OCI-LY7 (cell line): ENCODE measurements around the gene CATSPER3. TPM values are rescaled to one million over a fixed set of nuclear protein-coding genes. Genes with fewer than 3 reads are reported as not detected.
A peak's percentile ranks its signal among the peaks of the same experiment; 100 is the strongest.

Experiments used
- BruUV-seq: library from RNA; stranded (reverse); fragments of 400-500 nt; replicated peaks from 2 replicates; lab custom pipeline; 2021; lab: Mats Ljungman, UMichigan
- CTCF ChIA-PET: fragments of 300-600 bp; sonication (Branson Sonifier 250); formaldehyde crosslinking; loops from one replicate; lab custom pipeline; 2022; ENCODE audit warnings: antibody characterized with exemption; ENCODE audit not compliant: unreplicated experiment; lab: Charles Lee
- POLR2A ChIA-PET: fragments of 300-600 bp; sonication (Branson Sonifier 250); formaldehyde crosslinking; loops from one replicate; lab custom pipeline; 2022; ENCODE audit warnings: antibody characterized with exemption; lab: Charles Lee
- DNase-seq: peaks from one replicate; pipeline ENCODE4 v3.0.0-alpha.2; 2015; ENCODE audit warnings: low spot score
- H2AFZ ChIP-seq: fragments of 200-600 bp; sonication (generic), shearing (Covaris generic); 2 replicates; pipeline ENCODE4 v1.6.1; 2014; ENCODE audit warnings: mild to moderate bottlenecking, antibody characterized with exemption, low read length, moderate library complexity
- H3K27ac ChIP-seq: fragments of 200-600 bp; sonication (generic); 2 replicates; pipeline ENCODE4 v1.5.1; 2014; ENCODE audit warnings: mixed run types, low read depth, mild to moderate bottlenecking, moderate library complexity, low read length, inconsistent platforms; ENCODE audit not compliant: poor library complexity, severe bottlenecking
- H3K36me3 ChIP-seq: fragments of 200-600 bp; sonication (generic); 2 replicates; pipeline ENCODE4 v1.6.1; 2014; ENCODE audit warnings: mild to moderate bottlenecking, antibody characterized with exemption, low read length, moderate library complexity, mixed read lengths; ENCODE audit not compliant: insufficient read depth
- H3K4me1 ChIP-seq: fragments of 200-600 bp; sonication (generic); 2 replicates; pipeline ENCODE4 v1.5.1; 2014; ENCODE audit warnings: mild to moderate bottlenecking, low read length; ENCODE audit not compliant: insufficient read depth, poor library complexity, severe bottlenecking
- H3K4me2 ChIP-seq: fragments of 200-600 bp; sonication (generic); 2 replicates; pipeline ENCODE4 v1.6.1; 2014; ENCODE audit warnings: mild to moderate bottlenecking, low read length
- H3K4me3 ChIP-seq: fragments of 200-600 bp; sonication (generic); 2 replicates; pipeline ENCODE4 v1.5.1; 2014; ENCODE audit warnings: mild to moderate bottlenecking, low read depth, low read length; ENCODE audit not compliant: poor library complexity, severe bottlenecking
- H3K79me2 ChIP-seq: fragments of 200-600 bp; sonication (generic); 2 replicates; pipeline ENCODE4 v1.6.1; 2016; ENCODE audit warnings: low read depth, mild to moderate bottlenecking, low read length, moderate library complexity, mixed read lengths; ENCODE audit not compliant: insufficient read depth
- H3K9me2 ChIP-seq: fragments of 200-600 bp; sonication (generic); 2 replicates; pipeline ENCODE4 v1.6.1; 2016; ENCODE audit warnings: mild to moderate bottlenecking, low read length, mixed read lengths; ENCODE audit not compliant: insufficient read depth
- H3K9me3 ChIP-seq: fragments of 200-600 bp; sonication (generic); 2 replicates; pipeline ENCODE4 v1.6.1; 2014; ENCODE audit warnings: mild to moderate bottlenecking, mixed run types, low read length, mixed read lengths
- H4K20me1 ChIP-seq: fragments of 200-600 bp; sonication (generic); 2 replicates; pipeline ENCODE4 v1.6.1; 2014; ENCODE audit warnings: mild to moderate bottlenecking, antibody characterized with exemption, low read length, moderate library complexity, mixed read lengths; ENCODE audit not compliant: insufficient read depth
- EZH2phosphoT487 ChIP-seq: fragments of 200-600 bp; sonication (generic); IDR thresholded peaks from 2 replicates; pipeline ENCODE4 v1.6.1; 2018; ENCODE audit warnings: low read depth, borderline replicate concordance, mild to moderate bottlenecking, mixed run types, antibody characterized with exemption, low read length, moderate library complexity, mixed read lengths
- intact Hi-C: fragments of 100-400 bp; cut with micrococcal nuclease; formaldehyde crosslinking; loops from one replicate; pipeline ENCODE4 v1.10.0; 2022; ENCODE audit not compliant: unreplicated experiment
- total RNA-seq, 2 experiments: library from RNA; depleted of rRNA in 1 of 2; stranded (reverse); fragments of >200 nt in 1 of 2; shearing (Covaris generic) in 1 of 2; gene quantifications; 2 replicates each; pipeline ENCODE4 v1.2.3, GENCODE V29; 2014 to 2022
- TF ChIP-seq, protein P1 (sequence below): fragments of 200-600 bp; sonication (generic); conservative IDR thresholded peaks from 2 replicates; pipeline ENCODE4 v1.5.1; 2014; ENCODE audit warnings: mild to moderate bottlenecking, antibody characterized with exemption, low read length, moderate library complexity, mixed read lengths

The CATSPER3 gene
- total RNA-seq, 2 experiments from 2014 or later: 0.61 TPM; not detected in 1

DNA sequence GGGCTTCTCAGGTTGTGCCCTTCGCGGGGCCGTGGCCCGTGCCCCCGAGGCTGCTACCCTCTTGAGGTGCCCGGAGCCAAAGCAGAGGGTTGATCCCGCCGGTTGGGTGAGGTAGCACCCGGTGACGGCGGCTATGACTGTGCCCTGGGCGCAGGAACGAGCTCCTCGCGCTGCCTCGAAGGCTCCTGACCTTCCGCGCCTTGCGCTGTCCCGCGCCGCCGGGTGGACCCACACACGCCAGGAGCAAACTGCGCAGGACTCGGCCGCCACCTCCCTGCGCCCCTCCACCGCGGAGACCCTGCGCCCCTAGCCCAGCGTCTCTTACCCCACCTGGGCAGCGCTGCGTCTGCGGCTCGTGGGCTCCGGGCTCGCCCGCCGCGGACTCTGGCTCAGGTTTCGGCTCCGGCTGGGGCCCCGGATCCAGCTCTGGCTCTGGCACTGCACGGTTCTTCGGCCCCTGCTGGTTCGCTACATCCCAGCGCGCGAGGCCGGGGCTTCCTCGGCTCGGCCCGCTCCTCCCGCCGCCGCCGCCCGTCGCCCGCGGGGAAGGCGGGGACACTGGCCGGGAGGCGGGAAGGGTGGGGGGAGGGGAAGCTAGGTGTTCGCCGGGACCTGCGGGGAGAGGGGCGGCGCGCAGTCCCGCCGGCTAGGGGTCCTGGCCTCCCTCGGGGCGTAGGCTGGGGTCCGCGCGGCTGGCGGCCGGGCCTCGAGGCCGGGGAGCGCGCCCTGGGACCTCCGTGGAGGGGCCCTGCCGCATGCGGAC, 71.7 kb downstream of the CATSPER3 start:
- no peaks in the 10 kb centered on the region for H4K20me1 ChIP-seq
- no peak for TF ChIP-seq EZH2phosphoT487
- TF ChIP-seq, protein P1, sequence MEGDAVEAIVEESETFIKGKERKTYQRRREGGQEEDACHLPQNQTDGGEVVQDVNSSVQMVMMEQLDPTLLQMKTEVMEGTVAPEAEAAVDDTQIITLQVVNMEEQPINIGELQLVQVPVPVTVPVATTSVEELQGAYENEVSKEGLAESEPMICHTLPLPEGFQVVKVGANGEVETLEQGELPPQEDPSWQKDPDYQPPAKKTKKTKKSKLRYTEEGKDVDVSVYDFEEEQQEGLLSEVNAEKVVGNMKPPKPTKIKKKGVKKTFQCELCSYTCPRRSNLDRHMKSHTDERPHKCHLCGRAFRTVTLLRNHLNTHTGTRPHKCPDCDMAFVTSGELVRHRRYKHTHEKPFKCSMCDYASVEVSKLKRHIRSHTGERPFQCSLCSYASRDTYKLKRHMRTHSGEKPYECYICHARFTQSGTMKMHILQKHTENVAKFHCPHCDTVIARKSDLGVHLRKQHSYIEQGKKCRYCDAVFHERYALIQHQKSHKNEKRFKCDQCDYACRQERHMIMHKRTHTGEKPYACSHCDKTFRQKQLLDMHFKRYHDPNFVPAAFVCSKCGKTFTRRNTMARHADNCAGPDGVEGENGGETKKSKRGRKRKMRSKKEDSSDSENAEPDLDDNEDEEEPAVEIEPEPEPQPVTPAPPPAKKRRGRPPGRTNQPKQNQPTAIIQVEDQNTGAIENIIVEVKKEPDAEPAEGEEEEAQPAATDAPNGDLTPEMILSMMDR: no peak
- H2AFZ ChIP-seq: no peak overlapping the region
- H3K4me1 ChIP-seq: peaks cover 80% of the 10 kb centered on the region
- peaks cover 8% of the 10 kb centered on the region; the same call in 1 of the 2 replicates for H3K79me2 ChIP-seq
- ChIA-PET CTCF (no interaction called here), POLR2A (interaction anchor here (0.9 to 1.6 kb wide), 2 partner anchors 12 to 14 kb away, joined by 4 to 5 read pairs; no protein-coding TSS in a partner anchor)
- H3K4me3 ChIP-seq: no peak overlapping the region
- peak overlapping the region; percentile 27; the same call in 1 of the 2 replicates for H3K4me2 ChIP-seq
- no peak for DNase-seq
- no peaks in the 10 kb centered on the region for H3K9me2 ChIP-seq
- BruUV-seq: no TSS peak
- H3K27ac ChIP-seq: no peak overlapping the region
- intact Hi-C loops: loop anchor here (10.0 kb wide), 2 partner anchors 495 to 515 kb away; partner anchors contain the start of gene JADE2
- no peaks in the 10 kb centered on the region for H3K36me3 ChIP-seq
- H3K9me3 ChIP-seq: no peaks in the 10 kb centered on the region

DNA sequence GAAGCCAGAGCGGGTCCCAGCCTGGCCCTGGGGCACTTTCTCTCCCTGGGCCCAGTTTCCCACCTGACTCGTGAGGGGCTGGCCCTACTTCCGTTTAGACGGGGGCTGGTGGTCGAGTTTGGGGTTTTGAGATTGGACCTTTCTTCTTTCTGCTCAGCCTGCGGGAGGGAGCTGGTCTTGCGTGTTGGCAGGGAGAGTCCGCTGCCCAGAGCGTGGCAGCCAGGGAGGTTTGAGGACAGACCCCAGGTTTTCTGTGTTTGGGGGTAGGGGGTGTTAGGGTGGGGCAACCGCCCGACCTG, 72.3 kb downstream of the CATSPER3 start:
- ChIA-PET CTCF (no interaction called here), POLR2A (no interaction called here)
- Histone ChIP-seq H3K4me1 (peaks cover 77% of the 10 kb centered on the region), H3K27ac (no peak overlapping the region), H3K36me3 (no peaks in the 10 kb centered on the region), H4K20me1 (no peaks in the 10 kb centered on the region), H3K9me2 (no peaks in the 10 kb centered on the region), H2AFZ (no peak overlapping the region), H3K4me2 (peak overlapping the region; percentile 27; the same call in 1 of the 2 replicates), H3K4me3 (no peak overlapping the region), H3K79me2 (peaks cover 3% of the 10 kb centered on the region; the same call in 1 of the 2 replicates), H3K9me3 (no peaks in the 10 kb centered on the region)
- DNase-seq: no peak
- TF ChIP-seq EZH2phosphoT487: no peak
- TF ChIP-seq, protein P1: no peak
- no TSS peak for BruUV-seq
- intact Hi-C loops: loop anchor here (10.0 kb wide), 1 partner anchor 495 kb away; no protein-coding TSS in a partner anchor
